Stimulated activated CD4-positive, alpha-beta T cell treated with anti-CD3 and anti-CD28 coated beads, TNF-alpha, amount 100 ng/mL, for 24 hours (primary cell): ENCODE measurements around the gene ZNF684.
"Not testable (repeated sequence)": the region's sequence is repeated elsewhere in the genome, so short reads cannot be mapped to it uniquely, and the experiment has no call there.

ENCODE experiments used
- DNase-seq, 3 experiments: peaks; one replicate each; pipeline ENCODE4 v3.0.0-alpha.2; 2020; ENCODE audit warnings: low read depth in 3 of 3

The ZNF684 gene

DNA sequence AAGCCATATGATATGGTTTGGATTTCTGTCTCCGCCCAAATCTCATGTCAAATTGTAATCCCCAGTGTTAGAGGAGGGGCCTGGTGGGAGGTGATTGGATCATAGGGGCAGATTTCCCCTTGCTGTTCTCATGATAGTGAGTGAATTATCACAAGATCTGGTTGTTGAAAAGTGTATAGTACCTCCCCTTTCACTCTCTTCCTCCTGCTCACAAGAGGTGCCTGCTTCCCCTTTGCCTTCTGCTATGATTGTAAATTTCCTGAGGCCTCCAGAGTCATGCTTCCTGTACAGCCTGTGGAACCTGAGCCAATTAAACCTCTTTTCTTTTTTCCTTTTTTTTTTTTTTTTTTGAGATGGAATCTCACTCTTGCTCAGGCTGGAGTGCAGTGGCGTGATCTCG lies 43.4 kb downstream of the ZNF684 start:
- not testable (repeated sequence) for DNase-seq

DNA sequence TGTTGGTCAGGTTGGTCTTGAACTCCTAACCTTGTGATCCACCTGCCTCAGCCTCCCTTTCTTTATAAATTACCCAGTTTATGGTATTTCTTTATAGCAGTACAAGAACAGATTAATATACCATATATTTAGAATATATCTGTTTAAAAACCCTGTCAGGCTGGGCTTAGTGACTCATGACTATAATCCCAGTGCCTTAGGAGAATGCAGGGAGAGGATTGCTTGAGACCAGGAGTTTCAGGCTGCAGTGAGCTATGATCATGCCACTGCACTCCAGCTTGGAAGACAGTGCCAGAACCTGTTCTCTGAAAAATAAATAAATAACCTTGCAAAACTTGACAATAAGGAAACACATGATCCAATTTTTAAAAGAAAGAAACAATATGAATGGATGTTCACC lies 43.9 kb downstream of the ZNF684 start:
- no peak for DNase-seq

DNA sequence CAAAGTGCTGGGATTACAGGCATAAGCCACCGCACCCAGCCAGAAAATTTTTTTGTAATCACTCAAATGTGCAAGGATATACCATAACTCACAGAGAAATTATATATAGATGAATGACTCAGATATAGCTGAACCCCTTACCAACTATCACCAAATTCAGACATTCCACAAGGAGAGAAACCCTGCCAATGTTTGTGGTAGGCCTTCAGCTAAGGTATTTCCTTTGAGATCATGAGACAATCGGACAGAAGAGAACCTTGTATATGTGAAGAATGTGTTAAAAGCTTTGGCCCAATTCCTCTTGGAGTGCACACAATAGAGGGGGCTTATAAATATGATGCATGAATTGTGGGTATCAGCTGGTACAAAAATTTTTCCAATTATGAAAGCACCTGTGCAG lies 50.7 kb downstream of the ZNF684 start:
- no peak for DNase-seq

DNA sequence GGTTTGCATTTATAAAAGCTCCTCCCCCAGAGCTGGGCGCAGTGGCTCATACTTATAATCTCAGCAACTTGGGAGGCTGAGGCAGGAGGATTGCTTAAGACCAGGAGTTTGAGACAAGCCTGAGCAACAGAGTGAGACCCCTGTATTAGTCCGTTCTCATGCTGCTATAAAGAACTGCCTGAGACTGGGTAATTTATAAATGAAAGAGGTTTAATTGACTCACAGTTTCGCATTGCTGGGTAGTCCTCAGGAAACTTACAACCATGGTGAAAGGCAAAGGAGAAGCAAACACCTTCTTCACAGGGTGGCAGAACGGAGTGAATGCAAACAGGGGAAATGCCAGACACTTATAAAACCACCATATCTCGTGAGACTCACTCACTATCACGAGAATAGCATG lies 52.5 kb downstream of the ZNF684 start:
- no peak for DNase-seq

DNA sequence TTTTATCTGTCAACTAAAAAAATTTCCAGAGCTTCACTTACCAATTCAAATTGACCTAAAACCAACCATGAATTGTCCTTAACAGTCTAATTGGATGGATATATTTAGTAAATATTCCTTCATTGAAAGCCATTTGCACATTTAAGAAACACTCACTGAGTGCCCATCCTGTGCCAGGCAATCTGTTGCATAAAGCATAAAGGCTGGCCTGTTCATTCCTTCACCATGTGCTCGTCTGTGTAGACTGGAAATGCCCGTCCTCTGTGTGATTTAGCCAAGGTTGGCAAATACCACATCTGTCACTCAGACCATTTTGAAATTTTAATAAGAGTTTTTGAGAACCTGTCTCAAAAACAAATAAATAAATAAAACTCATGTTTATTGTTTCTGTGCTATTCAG lies 57.1 kb downstream of the ZNF684 start:
- DNase-seq: no peak

DNA sequence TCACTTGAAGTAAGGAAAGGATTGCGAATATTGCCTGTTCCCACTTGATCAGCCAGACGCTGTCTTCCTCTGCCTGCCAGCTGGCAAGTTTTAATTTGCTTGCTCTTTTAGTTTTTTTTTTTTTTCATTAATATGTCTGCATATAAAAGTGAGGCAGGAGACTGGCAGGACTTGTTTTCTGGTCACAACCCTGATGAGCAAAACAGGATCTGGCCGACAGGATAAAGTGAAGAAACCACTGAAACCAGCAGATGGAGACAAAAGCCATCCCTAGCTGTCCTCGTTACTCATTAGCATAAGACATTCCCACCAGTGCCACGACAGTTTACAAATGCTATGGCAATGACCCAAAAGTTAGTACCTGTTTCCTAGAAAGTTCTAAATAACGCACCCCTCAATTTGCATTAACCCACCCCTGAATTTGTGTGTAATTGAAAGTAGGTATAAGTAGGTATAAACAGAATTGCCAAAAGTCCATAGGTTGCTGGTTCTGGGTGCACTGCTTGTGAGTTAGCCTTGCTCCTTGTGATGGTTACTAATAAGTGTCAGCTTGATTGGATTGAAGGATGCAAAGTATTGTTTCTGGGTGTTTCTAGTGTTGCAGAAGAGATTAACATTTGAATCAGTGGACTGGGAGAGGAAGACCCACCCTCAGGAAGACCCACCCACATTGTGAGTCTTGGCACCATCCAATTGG lies 60.8 kb downstream of the ZNF684 start:
- no peak for DNase-seq

DNA sequence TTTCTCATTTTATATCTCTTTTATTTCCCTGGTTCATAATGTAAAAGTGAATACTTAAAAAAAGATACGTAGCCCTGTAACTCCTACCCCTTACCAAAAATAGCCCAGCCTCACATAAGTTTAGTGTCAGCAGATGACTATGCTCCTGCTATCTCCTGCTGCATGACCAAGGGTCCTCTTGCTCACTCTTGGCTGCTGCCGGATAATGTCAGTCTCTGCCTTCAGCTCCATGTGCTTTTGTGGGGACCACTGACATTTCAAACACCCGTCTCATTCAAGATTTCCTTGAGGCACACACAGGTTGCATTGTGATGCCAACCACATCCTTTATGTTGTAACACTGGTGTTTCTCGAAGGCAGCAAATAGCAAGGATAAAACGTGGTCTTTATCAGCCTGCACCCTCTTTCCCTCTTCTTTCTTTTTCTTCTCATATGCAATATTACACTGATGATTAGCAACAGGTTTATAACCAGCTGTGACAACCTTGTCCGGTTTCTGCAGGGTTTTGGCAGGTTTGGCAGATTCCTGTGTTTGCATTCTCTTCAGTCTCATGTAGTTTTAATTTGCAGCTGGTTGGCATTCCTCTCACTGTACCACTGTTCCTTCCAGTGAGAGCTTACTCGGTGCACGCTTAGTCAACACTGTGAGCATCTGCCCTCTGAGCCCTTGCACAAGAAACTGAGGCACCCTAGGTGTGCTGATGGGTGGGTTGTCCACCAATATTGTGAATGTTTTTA lies 62.2 kb downstream of the ZNF684 start:
- DNase-seq: no peak

DNA sequence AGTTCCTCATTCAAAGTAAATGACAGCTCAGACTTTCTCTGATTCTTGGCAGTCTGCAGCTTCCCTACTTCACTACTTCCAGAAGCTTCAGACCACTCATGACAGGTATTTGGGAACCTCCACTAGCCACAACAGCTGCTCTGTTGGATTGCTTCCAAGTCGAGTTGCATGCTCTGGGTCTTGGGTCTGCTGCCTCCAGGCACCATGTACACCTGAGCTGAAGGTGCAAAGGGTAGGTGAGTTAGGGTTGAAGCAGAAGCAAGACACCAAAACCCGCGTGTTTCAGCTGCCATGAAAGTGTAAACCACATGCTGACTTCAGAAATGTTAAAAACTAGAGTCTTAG lies 62.7 kb downstream of the ZNF684 start:
- DNase-seq: no peak

DNA sequence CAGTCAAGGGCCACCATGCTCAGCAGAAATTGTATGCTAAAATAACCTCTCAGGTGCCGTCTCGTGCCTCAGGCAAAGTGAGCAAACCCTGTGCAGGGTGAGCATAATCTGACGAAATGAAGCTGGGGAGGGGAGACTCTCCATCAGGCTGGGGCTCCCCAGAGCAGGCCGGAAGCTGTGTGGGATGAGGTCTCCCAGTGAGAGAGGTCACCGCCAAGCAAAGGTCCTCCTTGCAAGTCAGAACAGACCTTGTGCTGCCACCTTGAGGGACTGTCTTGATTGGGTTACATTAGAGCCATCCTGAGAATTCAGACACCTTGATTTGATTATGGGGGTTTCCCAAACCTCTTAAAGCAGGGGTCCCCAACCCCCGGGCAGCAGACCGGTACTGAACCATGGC lies 64.2 kb downstream of the ZNF684 start:
- no peak for DNase-seq
